Endothelial cell of umbilical vein (primary cell): ENCODE data around the gene CDH23. TPM values are rescaled to one million over a fixed set of nuclear protein-coding genes. Genes with fewer than 3 reads are reported as not detected.

ENCODE experiments used
- BruUV-seq: library from RNA; stranded (reverse); fragments of 400-500 nt; replicated peaks from 2 replicates; lab custom pipeline; 2021; lab: Mats Ljungman, UMichigan
- CTCF ChIA-PET: fragments of 300-600, 350-600 bp; sonication (Branson Sonifier 250); formaldehyde crosslinking; loops from one replicate; lab custom pipeline; 2021; ENCODE audit warnings: antibody characterized with exemption, inconsistent platforms; lab: Charles Lee
- POLR2A ChIA-PET: fragments of 300-600, 350-600 bp; sonication (Branson Sonifier 250); formaldehyde crosslinking; loops from one replicate; lab custom pipeline; 2021; ENCODE audit warnings: antibody characterized with exemption, inconsistent platforms; lab: Charles Lee
- DNase-seq: peaks from one replicate; pipeline ENCODE4 v3.0.0-alpha.2; 2011; ENCODE audit warnings: low read depth, low spot score
- FAIRE-seq: peaks from 2 replicates; lab custom pipeline; 2011; peaks lifted over from hg19 to GRCh38; lab: Jason Lieb, UNC
- H2AFZ ChIP-seq: 2 replicates; pipeline ENCODE4 v1.6.0; 2012; ENCODE audit warnings: low read depth, low read length, control low read depth, inconsistent platforms
- H3K27ac ChIP-seq: 2 replicates; pipeline ENCODE4 v1.5.1; 2011; ENCODE audit warnings: low read depth, mild to moderate bottlenecking, control low read depth, low read length, moderate library complexity; ENCODE audit not compliant: insufficient read depth
- H3K27me3 ChIP-seq, 2 experiments: 2 replicates each; pipeline versions ENCODE4 v1.6.0 to v1.6.1; 2011; ENCODE audit warnings: low read length in 2 of 2, mixed read lengths in 1 of 2; ENCODE audit not compliant: control insufficient read depth in 2 of 2, insufficient read depth in 2 of 2
- H3K36me3 ChIP-seq, 2 experiments: 2 replicates in 1 of 2; 3 replicates in 1 of 2; pipeline ENCODE4 v1.5.1; 2011; ENCODE audit warnings: low read length in 2 of 2, mild to moderate bottlenecking in 1 of 2, moderate library complexity in 1 of 2; ENCODE audit not compliant: control insufficient read depth in 2 of 2, insufficient read depth in 2 of 2; ENCODE audit errors: extremely low read depth in 1 of 2
- H3K4me1 ChIP-seq: 3 replicates; pipeline ENCODE4 v1.5.1; 2011; ENCODE audit warnings: mild to moderate bottlenecking, low read length; ENCODE audit not compliant: control insufficient read depth, insufficient read depth; ENCODE audit errors: extremely low read depth
- H3K4me2 ChIP-seq: 2 replicates; pipeline ENCODE4 v1.6.1; 2011; ENCODE audit warnings: low read length, control low read depth, mixed read lengths; ENCODE audit not compliant: insufficient read depth
- H3K4me3 ChIP-seq, 3 experiments: fragments of 200-600 bp in 1 of 3; sonication (generic), shearing (Covaris generic) in 1 of 3; replicated peaks in 1 of 3; 2 replicates each; pipeline ENCODE4 v1.5.1; 2011 to 2016; ENCODE audit warnings: control low read depth in 3 of 3, low read length in 3 of 3, mild to moderate bottlenecking in 2 of 3, inconsistent platforms in 1 of 3, low read depth in 1 of 3, moderate library complexity in 1 of 3; ENCODE audit not compliant: insufficient read depth in 1 of 3
- H3K79me2 ChIP-seq: 2 replicates; pipeline ENCODE4 v1.6.0; 2012; ENCODE audit warnings: low read length, inconsistent platforms; ENCODE audit not compliant: control insufficient read depth, insufficient read depth
- H3K9ac ChIP-seq: replicated peaks from 2 replicates; pipeline ENCODE3; 2011; ENCODE audit warnings: low read length, control low read depth; ENCODE audit not compliant: insufficient read depth; ENCODE audit errors: extremely low read depth
- H3K9me1 ChIP-seq: replicated peaks from 3 replicates; pipeline ENCODE4 v1.6.0; 2011; ENCODE audit warnings: mild to moderate bottlenecking, low read length; ENCODE audit not compliant: control insufficient read depth, insufficient read depth; ENCODE audit errors: extremely low read depth
- H3K9me3 ChIP-seq: replicated peaks from 2 replicates; pipeline ENCODE4 v1.5.1; 2012; ENCODE audit warnings: low read length, inconsistent platforms; ENCODE audit not compliant: control insufficient read depth, insufficient read depth
- H4K20me1 ChIP-seq: replicated peaks from 2 replicates; pipeline ENCODE3; 2011; ENCODE audit warnings: mild to moderate bottlenecking, low read length; ENCODE audit not compliant: control insufficient read depth, insufficient read depth; ENCODE audit errors: extremely low read depth
- EZH2 ChIP-seq: IDR thresholded peaks from 2 replicates; pipeline ENCODE4 v1.6.1; 2012; ENCODE audit warnings: borderline replicate concordance, low read depth, mild to moderate bottlenecking, moderate library complexity, low read length, inconsistent platforms; ENCODE audit not compliant: severe bottlenecking
- FOS ChIP-seq: IDR thresholded peaks from 2 replicates; pipeline ENCODE4 v1.6.1; 2011; ENCODE audit warnings: mild to moderate bottlenecking, low read length, moderate library complexity, borderline replicate concordance; ENCODE audit not compliant: insufficient read depth
- GATA2 ChIP-seq: IDR thresholded peaks from 2 replicates; pipeline ENCODE4 v1.7.0; 2011; ENCODE audit warnings: low read depth, mild to moderate bottlenecking, moderate library complexity, mixed read lengths, low read length; ENCODE audit not compliant: insufficient read length, insufficient read depth
- JUN ChIP-seq: IDR thresholded peaks from 2 replicates; pipeline ENCODE4 v1.6.1; 2011; ENCODE audit warnings: borderline replicate concordance, low read depth; ENCODE audit not compliant: insufficient read length, insufficient read depth
- MAX ChIP-seq: IDR thresholded peaks from 2 replicates; pipeline ENCODE4 v1.6.1; 2011; ENCODE audit not compliant: insufficient read depth, insufficient read length
- MYC ChIP-seq: IDR thresholded peaks from one replicate; pipeline ENCODE4 v1.6.1; 2011; ENCODE audit warnings: mild to moderate bottlenecking, low read depth, low read length
- POLR2A ChIP-seq: IDR thresholded peaks from 2 replicates; pipeline ENCODE4 v1.6.1; 2012; ENCODE audit warnings: low read depth, mild to moderate bottlenecking, control low read depth, low read length
- POLR2AphosphoS5 ChIP-seq: IDR thresholded peaks from 2 replicates; pipeline ENCODE4 v1.6.1; 2012; ENCODE audit warnings: low read depth, mild to moderate bottlenecking, control low read depth, low read length, moderate library complexity; ENCODE audit not compliant: insufficient read depth
- dilution Hi-C: fragments of 300-500 bp; cut with MboI; formaldehyde crosslinking; loops from one replicate; pipeline ENCODE4 v1.15.0; 2019; ENCODE audit warnings: low sequenced_read_pairs; ENCODE audit not compliant: extremely low pct_ligation_motif_present
- intact Hi-C: fragments of 100-400 bp; cut with micrococcal nuclease; formaldehyde crosslinking; loops from one replicate; pipeline ENCODE4 v1.10.0; 2022
- polyA plus RNA-seq, 4 experiments: library from polyadenylated mRNA; depleted of rRNA in 3 of 4; stranded (reverse) in 3 of 4; unstranded in 1 of 4; fragments of >200 nt; gene quantifications; 2 replicates each; pipeline versions ENCODE4 v1.2.1 to v1.2.3, GENCODE V29; 2011 to 2012; ENCODE audit warnings: missing spikeins in 1 of 4
- total RNA-seq: library from RNA; stranded (reverse); gene quantifications from 2 replicates; pipeline ENCODE4 v1.2.3, GENCODE V29; 2021

Gene CDH23
- total and polyA plus RNA-seq, 2 donors (not counting 3 experiments of a cell fraction or from before 2014, with no cell fraction given): not detected

- no peaks in the 10 kb centered on the region for H4K20me1 ChIP-seq
- dilution Hi-C loops: no loop called here
- ChIA-PET CTCF (interaction anchor here (1.4 kb wide), 1 partner anchor 10 kb away, joined by 4 read pairs; no protein-coding TSS in a partner anchor), POLR2A (no interaction called here)
- TF ChIP-seq MYC (no peak), FOS (no peak), JUN (no peak), POLR2AphosphoS5 (no peak), EZH2 (no peak), MAX (no peak), GATA2 (no peak), POLR2A (no peak)
- H3K9me1 ChIP-seq: no peaks in the 10 kb centered on the region
- H3K36me3 ChIP-seq: no peaks in the 10 kb centered on the region
- no TSS peak for BruUV-seq
- no peak overlapping the region for H3K4me3 ChIP-seq
- H2AFZ ChIP-seq: no peak overlapping the region
- H3K9me3 ChIP-seq: no peaks in the 10 kb centered on the region
- H3K9ac ChIP-seq: no peak overlapping the region
- peaks cover 0 to 1% of the 10 kb centered on the region in 2 experiments for H3K27me3 ChIP-seq
- H3K4me2 ChIP-seq: no peak overlapping the region
- no peaks in the 10 kb centered on the region for H3K79me2 ChIP-seq
- H3K27ac ChIP-seq: no peak overlapping the region
- intact Hi-C loops: no loop called here
- no peak for FAIRE-seq
- H3K4me1 ChIP-seq: peaks cover 2% of the 10 kb centered on the region
- DNase-seq: no peak
Observed at GRCh38 chr10:71439670-71440425, 43.1 kb downstream of the CDH23 start.
